HUDEP-2 (cell line): ENCODE data around the gene NXN.

Experiments
- DNase-seq, 76 experiments: peaks; one replicate each; lab custom pipeline; 2025; ENCODE audit not compliant: unreplicated experiment in 76 of 76; lab: John Stamatoyannopoulos, UW

The NXN gene

DNA sequence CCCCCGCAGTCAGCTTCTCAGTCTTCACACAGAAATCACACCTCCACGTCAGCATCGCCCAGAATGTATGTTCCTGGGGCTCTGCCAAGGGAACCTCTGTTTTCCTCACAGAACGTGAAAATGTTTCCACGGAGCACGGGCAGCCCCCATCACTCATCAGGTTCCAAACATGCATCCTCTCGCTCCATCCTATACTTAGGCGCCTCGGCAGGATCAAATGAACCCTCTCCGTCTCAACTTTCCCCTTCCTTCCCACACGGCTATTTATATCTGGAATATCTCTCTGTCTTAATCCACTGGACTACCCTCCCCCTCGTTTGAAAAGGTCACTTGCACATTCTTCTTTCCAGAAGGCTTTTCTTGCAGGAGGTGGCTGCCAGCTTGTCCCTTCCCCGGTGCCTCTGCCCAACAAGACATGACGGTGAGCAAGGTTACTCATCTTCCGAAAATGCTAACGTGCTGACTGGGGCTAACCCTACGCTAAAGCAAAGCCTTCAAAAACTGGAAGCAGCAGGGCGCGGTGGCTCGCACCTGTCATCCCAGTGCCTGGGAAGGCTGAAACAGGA, 21.6 kb downstream of the NXN start:
- no peak for DNase-seq

DNA sequence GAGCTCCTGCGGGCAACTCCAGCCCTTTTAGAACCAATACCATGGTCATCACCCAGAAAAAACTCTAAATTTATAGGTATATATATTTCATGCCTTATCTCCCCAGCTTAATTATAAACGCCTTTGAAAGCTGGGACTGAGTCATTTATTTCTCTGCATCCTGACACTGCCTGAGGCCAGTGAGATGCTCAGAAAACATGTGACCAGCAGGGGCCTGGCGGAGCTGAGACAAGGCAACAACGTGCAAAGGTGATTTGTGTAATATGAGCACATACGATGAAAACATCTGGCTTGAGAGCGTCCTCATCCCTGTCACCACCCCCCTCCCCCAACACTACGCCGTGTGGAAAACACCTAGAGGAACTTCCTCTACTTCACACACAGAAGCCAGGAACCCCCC, 22.7 kb downstream of the NXN start:
- DNase-seq = no peak

DNA sequence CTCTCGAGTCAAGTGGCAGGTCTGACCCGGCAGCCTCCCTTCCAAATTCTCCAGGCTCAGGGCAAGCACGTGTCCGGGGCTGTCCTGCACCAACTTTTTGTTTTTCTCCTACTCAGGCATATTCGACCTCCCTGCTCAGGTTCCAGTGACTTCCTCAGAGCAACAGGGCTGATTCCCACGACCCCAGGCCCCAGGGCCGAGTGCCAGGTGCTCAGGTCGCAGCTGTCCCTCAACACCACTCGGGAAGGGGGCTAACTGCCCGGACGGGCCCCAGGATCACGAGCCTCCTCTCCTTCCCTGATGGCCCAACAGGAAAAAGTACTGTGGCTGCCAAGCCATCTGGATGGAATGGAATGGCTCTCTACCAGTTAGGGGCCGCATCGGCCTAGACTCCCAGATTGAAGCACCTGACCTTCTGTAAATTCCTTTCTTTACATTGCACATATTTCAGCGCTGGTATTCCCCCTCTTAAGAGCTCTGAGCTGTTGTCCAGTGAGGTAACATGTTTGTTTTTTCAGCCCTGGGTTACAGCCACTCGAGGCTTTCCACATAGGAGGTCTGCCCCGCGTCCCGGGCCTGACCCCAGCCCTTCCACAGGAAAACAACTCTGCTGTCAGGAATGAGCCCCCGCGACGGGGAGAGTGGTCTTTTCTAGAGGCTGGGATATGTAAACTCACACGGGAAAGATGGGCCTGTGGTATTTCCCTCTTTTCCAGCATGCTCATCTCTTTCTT, 25.0 kb downstream of the NXN start:
- no peak for DNase-seq

DNA sequence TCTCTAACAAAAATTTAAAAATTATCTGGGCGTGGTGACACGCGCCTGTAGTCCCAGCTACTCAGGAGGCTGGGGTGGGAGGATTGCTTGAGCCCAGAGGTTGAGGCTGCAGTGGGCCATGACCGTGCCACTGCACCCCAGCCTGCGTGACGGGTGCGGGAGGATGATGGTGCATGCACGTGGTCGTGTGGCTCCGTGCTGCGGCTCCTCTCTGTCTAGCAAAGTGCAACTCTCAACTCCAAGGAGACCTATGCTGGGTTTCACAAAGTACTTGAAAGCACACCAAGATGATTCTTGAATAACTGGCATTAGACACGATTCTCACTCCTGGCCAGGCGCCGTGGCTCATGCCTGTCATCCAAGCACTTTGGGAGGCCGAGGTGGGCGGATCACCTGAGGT, 25.8 kb downstream of the NXN start:
- DNase-seq = no peak

DNA sequence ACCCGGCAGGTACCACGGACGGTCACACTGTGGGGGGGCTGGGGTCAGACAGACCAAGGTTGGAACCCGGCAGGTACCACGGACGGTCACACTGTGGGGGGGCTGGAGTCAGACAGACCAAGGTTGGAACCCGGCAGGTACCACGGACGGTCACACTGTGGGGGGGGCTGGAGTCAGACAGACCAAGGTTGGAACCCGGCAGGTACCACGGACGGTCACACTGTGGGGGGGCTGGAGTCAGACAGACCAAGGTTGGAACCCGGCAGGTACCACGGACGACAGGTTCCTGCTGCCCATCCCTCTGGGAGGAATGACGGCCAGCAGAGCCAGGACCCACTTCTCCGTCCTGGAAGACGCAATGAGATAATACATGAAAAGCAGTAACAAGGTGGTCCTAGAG, 27.0 kb downstream of the NXN start:
- DNase-seq = peak in 2 of 76 experiments; percentile 7 to 11

DNA sequence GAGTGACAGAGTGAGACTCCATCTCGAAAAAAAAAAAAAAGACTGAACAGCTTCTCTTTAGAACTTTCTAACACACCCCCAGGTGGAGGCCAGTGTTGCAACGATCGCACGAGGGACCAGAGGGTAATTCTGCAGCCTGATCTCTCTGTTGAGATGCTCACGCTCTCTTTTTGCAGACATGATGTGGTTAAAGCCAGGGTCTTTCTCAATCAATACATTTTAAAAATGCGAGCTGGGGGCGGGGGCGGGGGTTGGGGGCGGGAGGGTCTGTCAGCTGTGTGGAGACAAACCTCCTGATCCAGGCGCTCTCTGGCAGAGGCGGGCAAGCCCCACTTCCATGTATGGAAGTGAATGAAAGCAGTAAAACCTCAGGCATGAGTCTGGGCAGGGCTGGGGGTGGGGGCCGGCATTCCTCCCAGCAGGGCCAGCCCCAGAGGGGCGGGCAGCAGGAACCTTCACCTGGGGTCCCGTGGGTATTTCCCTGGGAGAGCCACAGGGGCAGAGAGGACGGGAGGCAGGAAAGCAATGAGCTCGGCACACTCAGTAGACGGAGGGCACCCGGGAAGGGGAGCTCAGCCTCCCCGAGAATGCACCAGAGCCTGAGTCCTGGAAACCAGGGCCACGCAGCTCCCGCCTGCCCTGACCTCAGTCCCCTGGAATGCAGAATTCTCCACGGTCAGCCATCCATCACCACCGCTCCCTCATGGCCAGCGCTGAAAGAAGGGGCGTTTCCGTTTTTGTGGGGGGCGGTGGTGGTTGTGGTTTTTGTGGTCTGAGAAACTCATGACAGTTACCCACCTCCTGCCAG, 28.0 kb downstream of the NXN start:
- DNase-seq = no peak

DNA sequence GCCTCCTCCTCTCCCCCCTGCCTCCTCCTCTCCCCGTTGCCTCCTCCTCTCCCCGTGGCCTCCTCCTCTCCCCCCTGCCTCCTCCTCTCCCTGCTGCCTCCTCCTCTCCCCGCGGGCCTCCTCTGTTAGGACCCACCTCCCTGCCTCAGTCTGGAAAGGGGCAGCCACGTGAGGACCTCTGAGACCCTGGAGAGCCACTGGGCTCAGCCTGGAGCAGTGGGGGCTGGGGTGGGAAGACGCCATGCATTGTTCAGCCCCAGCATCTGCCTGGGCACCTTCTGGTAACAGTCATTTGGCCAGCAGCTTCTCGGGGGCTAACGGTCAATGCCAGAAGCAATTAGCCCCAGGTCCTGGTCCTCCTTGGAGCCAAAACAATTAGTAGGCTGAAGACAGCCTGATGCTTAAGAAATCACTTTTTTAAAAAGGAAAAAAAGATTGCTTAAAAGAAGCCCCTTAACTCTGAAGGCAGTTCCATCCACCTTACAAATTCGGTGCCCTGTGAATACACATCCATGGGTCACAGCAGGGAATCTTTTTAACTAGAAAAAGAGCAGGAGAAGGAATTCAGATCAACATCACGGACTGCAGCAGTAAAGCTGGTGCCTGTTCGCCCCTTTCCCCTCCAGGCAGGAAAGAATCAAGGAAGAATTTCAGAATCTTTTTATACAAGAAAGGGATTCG, 29.8 kb downstream of the NXN start:
- no peak for DNase-seq

DNA sequence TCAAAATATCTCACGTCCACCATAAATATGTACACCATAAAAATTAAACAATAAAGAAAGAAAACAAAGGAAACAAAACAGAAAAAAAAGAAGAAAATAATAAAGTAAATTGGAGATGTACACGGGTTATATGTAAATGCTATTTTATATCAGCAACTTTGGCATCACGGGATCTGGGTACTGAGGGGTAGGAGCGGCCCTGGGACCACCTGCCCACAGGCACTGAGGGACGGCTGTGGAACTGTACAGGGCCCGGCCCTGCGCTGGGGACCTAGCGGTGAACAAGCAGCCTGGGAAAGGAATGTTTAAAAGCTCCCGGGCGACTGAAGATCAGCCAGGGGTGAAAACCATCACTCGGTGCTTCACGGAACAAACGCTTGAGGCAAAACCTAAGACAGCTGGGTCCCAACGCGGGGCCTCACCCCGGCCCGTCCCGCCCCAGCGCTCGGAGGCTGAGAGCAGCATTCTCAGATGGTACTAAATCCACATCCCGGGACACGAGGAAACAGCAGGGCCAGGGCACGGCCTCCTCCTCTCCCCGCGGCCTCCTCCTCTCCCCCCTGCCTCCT, 31.2 kb downstream of the NXN start:
- DNase-seq = no peak

DNA sequence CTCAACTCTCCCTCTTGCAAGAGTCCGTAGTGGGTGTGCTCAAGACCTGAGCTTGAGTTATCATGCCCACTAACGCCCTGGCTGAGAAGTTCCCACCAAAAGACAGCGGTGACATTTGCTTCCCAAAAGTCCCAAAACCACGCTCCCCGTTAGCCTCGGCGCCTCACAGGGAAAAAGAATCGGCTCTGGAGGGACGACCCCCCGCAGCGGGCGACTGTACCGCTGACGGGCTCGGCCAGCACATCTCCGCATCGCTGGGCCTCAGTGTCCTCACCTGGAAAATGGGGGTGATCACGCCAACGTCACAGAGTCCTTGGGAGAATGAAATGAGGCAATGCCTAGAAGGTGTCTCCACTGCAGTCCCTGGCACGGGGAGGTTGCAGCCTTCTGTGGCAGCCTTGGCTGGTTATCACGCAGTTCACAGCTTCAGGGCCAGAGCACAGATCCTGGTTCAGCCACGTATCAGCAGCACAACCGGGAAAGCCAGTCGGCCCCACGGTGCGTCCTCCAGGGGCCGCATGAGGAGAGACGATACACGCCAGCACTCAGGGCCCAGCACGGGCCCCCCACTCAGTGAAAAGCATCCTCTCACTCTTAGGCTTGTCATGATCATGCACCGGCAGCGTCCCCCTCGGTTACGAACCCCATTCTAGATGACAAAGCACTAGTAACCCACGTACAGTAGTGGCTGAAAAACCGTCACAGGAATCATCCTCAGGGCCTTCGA, 32.9 kb downstream of the NXN start:
- no peak for DNase-seq

DNA sequence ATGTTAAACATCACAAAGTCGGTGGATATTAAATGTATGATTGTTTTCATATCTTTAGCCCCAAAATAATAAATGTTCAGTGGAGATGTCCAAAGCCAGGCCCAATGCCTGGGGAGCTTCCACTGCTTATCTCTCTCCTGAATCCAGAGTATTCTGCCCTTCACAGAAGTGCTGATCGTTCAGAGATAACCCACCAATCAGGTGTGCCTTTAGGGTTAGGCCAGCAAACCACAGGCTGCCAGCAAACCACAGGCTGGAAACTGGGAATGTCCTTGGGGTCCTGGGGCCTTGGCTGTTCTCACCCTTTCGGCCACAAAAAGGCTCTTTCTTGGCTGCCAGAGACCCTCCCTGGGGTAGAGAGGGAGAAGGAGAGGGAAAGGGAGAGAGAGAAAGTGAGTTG, 33.9 kb downstream of the NXN start:
- DNase-seq = no peak

DNA sequence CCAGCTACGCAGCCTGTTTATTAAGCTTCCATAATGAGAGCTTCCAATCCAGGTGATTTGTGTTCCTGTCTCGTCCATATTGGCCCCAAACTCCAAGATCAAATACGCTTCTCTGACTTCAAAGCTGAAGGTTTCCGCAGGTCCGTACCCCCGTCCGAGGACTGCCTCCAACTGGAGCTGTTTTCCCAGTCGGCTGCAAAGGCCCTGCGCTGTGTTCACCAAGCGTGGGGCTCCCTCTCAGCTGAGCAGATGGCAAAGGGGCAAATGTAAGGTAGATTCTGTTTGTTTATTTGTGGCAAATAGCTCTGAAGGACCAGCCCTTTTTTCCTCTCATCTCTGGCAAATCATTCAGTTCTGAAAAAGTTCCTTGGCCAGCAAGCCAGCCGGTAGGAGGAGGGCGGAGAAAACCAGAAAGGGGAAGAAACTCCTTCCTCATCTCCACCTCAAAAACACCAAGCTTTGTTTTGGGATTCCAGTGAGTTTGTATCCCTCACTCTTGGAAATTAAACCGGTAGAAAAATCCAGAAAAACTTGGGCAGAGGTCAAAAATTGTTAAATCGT, 35.2 kb downstream of the NXN start:
- DNase-seq = no peak

DNA sequence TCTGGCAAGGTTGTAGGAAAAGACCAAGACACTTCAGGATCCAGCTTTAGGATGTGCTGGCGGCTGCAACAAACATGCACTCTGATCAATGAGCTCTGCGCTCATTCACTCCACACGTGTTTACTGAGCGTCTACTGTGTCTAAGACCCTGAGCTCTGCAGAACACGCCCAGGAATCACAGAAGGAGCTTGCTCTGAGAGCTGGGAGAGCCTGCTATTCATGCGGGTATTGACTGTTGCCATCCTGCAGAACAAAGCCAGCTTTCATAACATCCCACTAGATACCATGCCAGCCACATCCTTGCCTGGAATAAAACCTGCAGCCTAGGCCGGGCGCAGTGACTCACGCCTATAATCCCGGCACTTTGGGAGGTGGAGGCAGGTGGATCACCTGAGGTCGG, 44.1 kb downstream of the NXN start:
- no peak for DNase-seq

DNA sequence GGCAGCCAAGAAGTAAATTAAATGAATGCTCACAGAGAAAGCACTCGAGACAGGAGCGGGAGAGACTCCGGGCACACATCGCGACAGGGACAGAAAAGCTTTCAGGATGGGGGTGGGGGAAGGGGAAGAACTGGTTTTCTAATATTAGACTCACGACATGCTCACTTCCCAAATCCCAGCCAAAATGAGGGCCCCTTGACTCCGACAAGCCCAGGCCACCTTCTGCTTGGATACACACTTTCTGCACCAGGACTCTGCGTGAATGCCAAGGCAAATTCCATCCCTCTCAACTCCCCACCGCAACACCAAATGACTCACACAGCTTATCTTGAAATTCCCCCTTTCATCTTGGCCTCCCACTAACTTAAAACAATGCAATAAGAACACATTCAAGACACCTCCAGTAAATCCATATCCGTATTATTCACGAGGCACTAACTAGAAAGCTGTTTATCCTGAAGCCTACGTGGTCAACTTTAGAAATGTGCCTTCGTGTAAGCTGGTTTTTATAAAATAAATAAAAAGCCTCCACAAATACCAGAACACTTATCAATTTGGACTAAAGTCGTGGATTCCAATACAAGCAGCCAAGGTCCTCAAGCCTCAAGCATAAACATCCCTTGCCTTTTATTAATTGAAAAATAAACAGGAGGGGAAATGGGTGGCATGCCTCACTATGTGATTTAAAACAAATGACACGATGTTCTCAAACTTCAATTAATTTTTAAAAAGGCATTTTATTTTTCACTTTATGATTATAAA, 46.1 kb downstream of the NXN start:
- peak in 6 of 76 experiments; percentile 3 to 24 (median 9) for DNase-seq

DNA sequence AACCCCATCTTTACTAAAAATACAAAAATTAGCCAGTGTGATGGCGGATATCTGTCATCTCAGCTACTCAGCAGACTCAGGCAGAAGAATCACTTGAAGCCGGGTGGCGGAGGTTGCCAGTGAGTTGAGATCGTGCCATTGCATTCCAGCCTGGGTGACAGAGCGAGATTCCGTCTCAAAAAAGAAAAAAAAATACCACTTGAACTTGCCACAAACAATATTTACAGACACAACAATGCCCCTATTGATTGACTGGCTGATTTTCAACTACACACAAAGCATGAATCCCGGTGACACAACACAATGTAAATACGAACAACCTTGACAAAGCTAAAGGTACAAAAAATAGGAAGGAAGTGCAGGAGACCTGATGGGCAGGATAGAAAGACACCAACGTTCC, 49.3 kb downstream of the NXN start:
- no peak for DNase-seq

DNA sequence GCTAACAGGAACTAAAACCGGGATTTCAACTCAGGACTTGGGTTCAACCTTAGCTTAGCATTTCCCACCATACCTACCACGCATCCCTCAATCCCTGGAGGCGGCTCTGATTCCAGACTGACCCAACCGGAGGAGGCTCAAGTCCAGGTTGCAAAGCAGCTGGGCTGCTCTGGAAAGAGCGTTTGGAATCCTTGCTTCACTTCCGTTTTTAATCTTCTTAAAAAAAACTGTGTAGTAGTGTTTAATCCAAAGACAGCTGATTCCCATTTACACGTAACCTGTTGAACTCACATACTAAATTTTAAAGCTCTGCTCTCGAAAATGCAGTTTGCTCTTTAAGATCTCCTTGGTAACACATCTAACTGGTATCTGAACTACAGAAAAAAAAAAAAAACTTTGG, 50.0 kb downstream of the NXN start:
- DNase-seq = no peak

DNA sequence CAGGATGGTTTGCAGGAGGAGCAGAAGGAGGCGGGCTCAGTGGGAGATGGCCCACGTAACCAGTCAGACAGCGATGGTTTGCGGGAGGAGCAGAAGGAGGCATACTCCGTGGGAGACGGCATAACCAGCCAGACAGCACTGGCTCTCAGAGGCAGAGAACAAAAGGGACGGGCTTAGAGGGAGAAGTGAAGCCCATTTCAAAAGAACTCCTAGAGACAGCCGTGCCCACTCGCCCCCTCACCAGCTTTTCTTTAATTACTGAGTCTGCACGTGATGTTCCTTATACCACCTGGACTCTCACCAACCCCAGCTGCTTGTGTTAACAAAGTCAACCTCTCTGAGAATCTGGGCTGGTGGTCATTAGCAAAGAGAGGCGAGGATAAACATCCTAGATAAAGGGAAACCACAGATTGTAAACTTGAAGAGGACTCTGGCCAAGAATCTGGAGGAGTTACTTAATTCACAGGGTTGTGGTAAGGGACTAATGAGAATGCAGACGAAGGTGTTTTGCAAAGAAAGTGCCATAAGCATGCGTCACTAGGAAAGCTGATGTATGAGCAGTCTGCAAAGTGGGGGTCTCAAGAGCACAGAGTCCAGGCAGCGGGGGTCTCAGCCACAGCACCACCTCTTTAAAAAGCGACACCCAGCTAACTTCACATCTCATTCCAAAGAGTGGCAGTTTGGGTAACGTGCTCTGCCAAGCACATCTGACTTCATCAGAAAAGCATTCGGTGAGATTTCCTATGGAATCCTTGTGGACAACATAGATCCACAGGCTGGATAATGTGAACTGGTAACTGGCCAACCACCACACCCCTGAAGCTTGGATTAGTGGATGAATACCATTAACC, 51.7 kb downstream of the NXN start:
- no peak for DNase-seq

DNA sequence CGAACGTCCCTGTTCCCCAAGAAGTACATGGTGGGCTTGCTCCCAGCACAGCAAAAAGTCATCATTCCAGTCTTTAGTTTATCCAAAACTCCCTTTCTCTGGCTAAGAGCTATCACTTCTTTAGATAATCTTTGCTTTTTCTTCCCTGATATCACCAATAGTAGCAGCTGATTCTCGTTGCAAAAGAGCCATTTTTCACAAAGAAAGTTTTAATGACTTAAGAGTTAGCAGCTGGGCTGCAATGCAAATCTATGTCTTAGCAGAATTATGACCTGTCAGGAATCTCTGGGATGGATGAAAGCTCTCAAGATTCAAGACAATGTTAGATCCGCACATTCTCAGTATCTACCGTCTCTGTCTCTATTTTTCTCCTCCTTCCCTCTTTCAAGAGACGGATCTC, 53.8 kb downstream of the NXN start:
- DNase-seq = no peak

DNA sequence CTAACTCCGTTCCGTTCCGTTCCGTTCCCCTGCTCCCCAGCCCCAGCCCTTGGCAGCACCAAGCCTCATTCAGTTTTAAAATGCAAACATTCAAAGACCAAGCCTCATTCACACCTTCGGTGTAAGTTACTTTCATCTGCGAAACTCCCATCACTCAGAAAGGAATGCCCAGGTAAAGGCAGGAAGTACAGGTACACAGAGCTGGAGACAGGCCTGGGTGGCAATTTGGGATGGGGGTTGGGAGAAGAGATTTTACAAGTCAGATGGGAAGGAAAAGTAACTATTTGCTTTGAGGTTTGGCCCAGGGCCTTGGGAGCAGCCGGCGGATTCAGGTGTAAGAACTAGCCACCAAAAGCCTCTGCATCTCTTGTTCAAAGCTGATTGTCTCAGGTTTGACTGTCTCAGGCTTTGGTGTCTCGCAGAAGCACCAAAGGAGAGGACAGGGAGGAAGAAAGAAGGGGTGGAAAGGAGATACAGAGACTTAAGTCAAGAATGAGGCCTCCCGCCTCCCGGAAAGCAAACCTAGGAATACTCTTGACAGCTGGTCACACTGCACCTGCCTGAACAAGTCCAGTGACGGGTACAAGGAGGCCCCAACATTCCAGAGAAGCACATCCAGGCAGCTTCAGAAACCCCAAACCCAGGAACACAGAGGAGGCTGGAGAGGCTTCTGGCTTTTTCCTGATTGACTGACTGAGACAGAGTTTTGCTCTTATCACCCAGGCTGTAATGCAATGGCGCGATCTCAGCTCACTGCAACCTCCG, 54.7 kb downstream of the NXN start:
- no peak for DNase-seq
